ENCODE results near the gene CCDC138.

The CCDC138 gene

GRCh38 chr2:108909275-108909823 lies 122.8 kb downstream of the CCDC138 start:
- 88 to 98% methylated on average over 5 to 6 of the region's 9 CpGs for WGBS, 2 experiments (ENCODE audit: insufficient coverage in 2 of 2)
- Histone ChIP-seq H3K9me3 (ENCODE audit: control insufficient read depth, low read length) (no peaks in the 10 kb centered on the region), H3K27ac (ENCODE audit: low read depth, low read length, severe bottlenecking) (no peak overlapping the region), H3K36me3 (ENCODE audit: control insufficient read depth, insufficient read depth, low read length) (no peaks in the 10 kb centered on the region), H3K4me3 (ENCODE audit: extremely low read depth, insufficient read depth, low read length, poor library complexity, severe bottlenecking) (no peak overlapping the region), H3K4me1 (ENCODE audit: control insufficient read depth, insufficient read depth, low read length, poor library complexity, severe bottlenecking) (no peaks in the 10 kb centered on the region)

GRCh38 chr2:108910011-108910431 lies 123.5 kb downstream of the CCDC138 start:
- Histone ChIP-seq H3K36me3 (ENCODE audit: control insufficient read depth, insufficient read depth, low read length) (no peaks in the 10 kb centered on the region), H3K4me1 (ENCODE audit: control insufficient read depth, insufficient read depth, low read length, poor library complexity, severe bottlenecking) (no peaks in the 10 kb centered on the region), H3K9me3 (ENCODE audit: control insufficient read depth, low read length) (no peaks in the 10 kb centered on the region), H3K4me3 (ENCODE audit: extremely low read depth, insufficient read depth, low read length, poor library complexity, severe bottlenecking) (no peak overlapping the region), H3K27ac (ENCODE audit: low read depth, low read length, severe bottlenecking) (no peak overlapping the region)
- WGBS, 2 experiments (ENCODE audit: insufficient coverage in 2 of 2) = 93 to 94% methylated on average over 11 of the region's 12 CpGs

GRCh38 chr2:108910541-108911396 lies 124.2 kb downstream of the CCDC138 start:
- Histone ChIP-seq H3K36me3 (ENCODE audit: control insufficient read depth, insufficient read depth, low read length) (no peaks in the 10 kb centered on the region), H3K4me1 (ENCODE audit: control insufficient read depth, insufficient read depth, low read length, poor library complexity, severe bottlenecking) (no peaks in the 10 kb centered on the region), H3K4me3 (ENCODE audit: extremely low read depth, insufficient read depth, low read length, poor library complexity, severe bottlenecking) (no peak overlapping the region), H3K27ac (ENCODE audit: low read depth, low read length, severe bottlenecking) (no peak overlapping the region), H3K9me3 (ENCODE audit: control insufficient read depth, low read length) (no peaks in the 10 kb centered on the region)
- WGBS, 2 experiments (ENCODE audit: insufficient coverage in 2 of 2) = 87 to 88% methylated on average over 15 to 17 of the region's 20 CpGs

- H3K9me3 ChIP-seq (ENCODE audit: control insufficient read depth, low read length) = no peaks in the 10 kb centered on the region
- 83 to 86% methylated on average over 5 of the region's 5 CpGs for WGBS, 2 experiments (ENCODE audit: insufficient coverage in 2 of 2)
- H3K27ac ChIP-seq (ENCODE audit: low read depth, low read length, severe bottlenecking) = no peak overlapping the region
- H3K36me3 ChIP-seq (ENCODE audit: control insufficient read depth, insufficient read depth, low read length) = no peaks in the 10 kb centered on the region
- H3K4me1 ChIP-seq (ENCODE audit: control insufficient read depth, insufficient read depth, low read length, poor library complexity, severe bottlenecking) = no peaks in the 10 kb centered on the region
- H3K4me3 ChIP-seq (ENCODE audit: extremely low read depth, insufficient read depth, low read length, poor library complexity, severe bottlenecking) = no peak overlapping the region
Observed at GRCh38 chr2:108911401-108911800, 124.8 kb downstream of the CCDC138 start.

GRCh38 chr2:108911807-108912628 lies 125.4 kb downstream of the CCDC138 start:
- 80 to 84% methylated on average over 16 to 20 of the region's 21 CpGs for WGBS, 2 experiments (ENCODE audit: insufficient coverage in 2 of 2)
- no peak overlapping the region for H3K4me3 ChIP-seq (ENCODE audit: extremely low read depth, insufficient read depth, low read length, poor library complexity, severe bottlenecking)
- H3K36me3 ChIP-seq (ENCODE audit: control insufficient read depth, insufficient read depth, low read length) = no peaks in the 10 kb centered on the region
- no peaks in the 10 kb centered on the region for H3K9me3 ChIP-seq (ENCODE audit: control insufficient read depth, low read length)
- no peak overlapping the region for H3K27ac ChIP-seq (ENCODE audit: low read depth, low read length, severe bottlenecking)
- no peaks in the 10 kb centered on the region for H3K4me1 ChIP-seq (ENCODE audit: control insufficient read depth, insufficient read depth, low read length, poor library complexity, severe bottlenecking)

GRCh38 chr2:108912629-108912902 lies 126.0 kb downstream of the CCDC138 start:
- WGBS, 2 experiments (ENCODE audit: insufficient coverage in 2 of 2) = 88 to 94% methylated on average over 4 to 5 of the region's 5 CpGs
- Histone ChIP-seq H3K9me3 (ENCODE audit: control insufficient read depth, low read length) (no peaks in the 10 kb centered on the region), H3K4me1 (ENCODE audit: control insufficient read depth, insufficient read depth, low read length, poor library complexity, severe bottlenecking) (no peaks in the 10 kb centered on the region), H3K27ac (ENCODE audit: low read depth, low read length, severe bottlenecking) (no peak overlapping the region), H3K36me3 (ENCODE audit: control insufficient read depth, insufficient read depth, low read length) (no peaks in the 10 kb centered on the region), H3K4me3 (ENCODE audit: extremely low read depth, insufficient read depth, low read length, poor library complexity, severe bottlenecking) (no peak overlapping the region)

GRCh38 chr2:108916122-108916795 lies 129.7 kb downstream of the CCDC138 start:
- H3K4me3 ChIP-seq (ENCODE audit: extremely low read depth, insufficient read depth, low read length, poor library complexity, severe bottlenecking) = no peak overlapping the region
- H3K9me3 ChIP-seq (ENCODE audit: control insufficient read depth, low read length) = no peaks in the 10 kb centered on the region
- H3K4me1 ChIP-seq (ENCODE audit: control insufficient read depth, insufficient read depth, low read length, poor library complexity, severe bottlenecking) = no peaks in the 10 kb centered on the region
- no peak overlapping the region for H3K27ac ChIP-seq (ENCODE audit: low read depth, low read length, severe bottlenecking)
- WGBS, 2 experiments (ENCODE audit: insufficient coverage in 2 of 2) = 87 to 88% methylated on average over 10 to 15 of the region's 15 CpGs
- no peaks in the 10 kb centered on the region for H3K36me3 ChIP-seq (ENCODE audit: control insufficient read depth, insufficient read depth, low read length)

- WGBS, 2 experiments (ENCODE audit: insufficient coverage in 2 of 2) = 95 to 99% methylated on average over 10 to 12 of the region's 14 CpGs
- Histone ChIP-seq H3K9me3 (ENCODE audit: control insufficient read depth, low read length) (no peaks in the 10 kb centered on the region), H3K36me3 (ENCODE audit: control insufficient read depth, insufficient read depth, low read length) (no peaks in the 10 kb centered on the region), H3K4me1 (ENCODE audit: control insufficient read depth, insufficient read depth, low read length, poor library complexity, severe bottlenecking) (no peaks in the 10 kb centered on the region), H3K4me3 (ENCODE audit: extremely low read depth, insufficient read depth, low read length, poor library complexity, severe bottlenecking) (no peak overlapping the region), H3K27ac (ENCODE audit: low read depth, low read length, severe bottlenecking) (no peak overlapping the region)
Observed at GRCh38 chr2:108916796-108917421, 130.3 kb downstream of the CCDC138 start.

- Histone ChIP-seq H3K4me3 (ENCODE audit: extremely low read depth, insufficient read depth, low read length, poor library complexity, severe bottlenecking) (no peak overlapping the region), H3K9me3 (ENCODE audit: control insufficient read depth, low read length) (no peaks in the 10 kb centered on the region), H3K36me3 (ENCODE audit: control insufficient read depth, insufficient read depth, low read length) (no peaks in the 10 kb centered on the region), H3K4me1 (ENCODE audit: control insufficient read depth, insufficient read depth, low read length, poor library complexity, severe bottlenecking) (no peaks in the 10 kb centered on the region), H3K27ac (ENCODE audit: low read depth, low read length, severe bottlenecking) (no peak overlapping the region)
- 85 to 93% methylated on average over 4 of the region's 5 CpGs for WGBS, 2 experiments (ENCODE audit: insufficient coverage in 2 of 2)
Observed at GRCh38 chr2:108917526-108917925, 131.0 kb downstream of the CCDC138 start.

- H3K9me3 ChIP-seq (ENCODE audit: control insufficient read depth, low read length) = no peaks in the 10 kb centered on the region
- H3K4me1 ChIP-seq (ENCODE audit: control insufficient read depth, insufficient read depth, low read length, poor library complexity, severe bottlenecking) = no peaks in the 10 kb centered on the region
- no peaks in the 10 kb centered on the region for H3K36me3 ChIP-seq (ENCODE audit: control insufficient read depth, insufficient read depth, low read length)
- no peak overlapping the region for H3K27ac ChIP-seq (ENCODE audit: low read depth, low read length, severe bottlenecking)
- WGBS, 2 experiments (ENCODE audit: insufficient coverage in 2 of 2) = 93 to 95% methylated on average over 12 to 13 of the region's 15 CpGs
- no peak overlapping the region for H3K4me3 ChIP-seq (ENCODE audit: extremely low read depth, insufficient read depth, low read length, poor library complexity, severe bottlenecking)
Observed at GRCh38 chr2:108918156-108918874, 131.7 kb downstream of the CCDC138 start.
